ENCODE measurements around the gene NPC2.

- no peak for TF ChIP-seq GATA3 (IDR thresholded peaks at IDR 0.05; ENCODE audit: low read depth, low read length)
- TF ChIP-seq GATA2 (IDR thresholded peaks at IDR 0.05; ENCODE audit: low read depth, low read length), result no peak
Measured at GRCh38 chr14:74505831-74506230, 12.7 kb upstream of the NPC2 start.
